ENCODE measurements around the gene UNC50. TPM values are rescaled to one million over a fixed set of nuclear protein-coding genes. Genes with fewer than 3 reads are reported as not detected.
A peak's percentile ranks its signal among the peaks of the same experiment; 100 is the strongest.

Gene UNC50
- total and polyA plus RNA-seq, 4 donors: 33.7 to 62.5 (median 39.7) TPM

DNA sequence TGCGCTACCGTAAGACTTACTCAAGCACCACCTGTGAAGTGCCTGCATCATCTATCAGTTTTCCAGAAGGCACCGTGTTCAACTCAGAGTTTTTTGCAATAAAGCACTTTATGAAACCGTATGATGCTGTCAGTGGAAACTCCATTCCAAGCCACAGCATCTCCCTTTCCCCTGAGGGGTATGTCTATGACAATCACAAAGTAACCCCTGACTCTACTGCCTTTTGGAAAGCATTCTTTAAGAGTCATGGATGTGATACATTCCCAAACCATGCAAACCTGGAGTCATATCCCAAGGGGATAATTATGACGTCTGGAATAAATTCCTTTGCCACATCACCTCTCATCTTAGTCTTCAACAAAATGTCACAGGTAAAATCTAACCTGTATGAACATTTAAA lies 39.2 kb downstream of the UNC50 start:
- Histone ChIP-seq H3K27me3 (ENCODE audit: control insufficient read depth in 1 of 2, insufficient read depth in 2 of 2, low read length in 1 of 2) (no peaks in the 10 kb centered on the region), H3K4me3 (ENCODE audit: low read length in 2 of 2) (no peak overlapping the region), H3K27ac (ENCODE audit: low read depth in 1 of 2, low read length in 2 of 2) (no peak overlapping the region), H3K36me3 (ENCODE audit: control insufficient read depth in 1 of 2, insufficient read depth in 2 of 2, low read length in 1 of 2) (no peaks in the 10 kb centered on the region), H3K4me1 (ENCODE audit: control insufficient read depth in 1 of 2, insufficient read depth in 2 of 2, low read length in 2 of 2) (no peaks in the 10 kb centered on the region), H3K9me3 (ENCODE audit: control insufficient read depth, low read length) (no peaks in the 10 kb centered on the region)
- 67 to 73% methylated on average over 5 of the region's 5 CpGs for WGBS, 2 donors
- intact Hi-C loops (cut with DNase I): loop anchor here in 1 of 2 donors (2.0 kb wide), 1 partner anchor 115 kb away; no protein-coding TSS in a partner anchor
- ATAC-seq (ENCODE audit: low FRiP score): no peak
- no peak for DNase-seq

DNA sequence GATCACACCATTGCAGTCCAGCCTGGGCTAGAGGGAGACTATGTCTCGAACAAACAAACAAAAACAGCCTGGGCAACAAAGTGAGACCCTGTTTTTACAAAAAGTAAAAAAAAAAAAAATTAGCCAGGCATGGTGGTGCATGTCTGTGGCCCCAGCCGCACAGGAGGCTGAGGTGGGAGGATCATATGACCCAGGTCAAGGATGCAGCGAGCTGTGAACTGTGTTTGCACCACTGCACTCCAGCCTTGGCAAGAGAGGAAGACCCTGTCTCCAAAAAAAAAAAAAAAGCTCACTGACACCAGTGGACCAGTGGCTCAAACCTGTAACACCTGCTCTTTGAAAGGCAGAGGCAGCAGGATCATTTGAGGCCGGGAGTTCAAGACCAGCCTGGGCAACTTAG lies 40.1 kb downstream of the UNC50 start:
- H3K4me3 ChIP-seq (ENCODE audit: low read length in 2 of 2): no peak overlapping the region
- H3K36me3 ChIP-seq (ENCODE audit: control insufficient read depth in 1 of 2, insufficient read depth in 2 of 2, low read length in 1 of 2): no peaks in the 10 kb centered on the region
- ATAC-seq (ENCODE audit: low FRiP score) (no peak), DNase-seq (no peak)
- WGBS, 2 donors: 91 to 94% methylated on average over 4 of the region's 4 CpGs
- no peaks in the 10 kb centered on the region for H3K4me1 ChIP-seq (ENCODE audit: control insufficient read depth in 1 of 2, insufficient read depth in 2 of 2, low read length in 2 of 2)
- H3K27me3 ChIP-seq (ENCODE audit: control insufficient read depth in 1 of 2, insufficient read depth in 2 of 2, low read length in 1 of 2): no peaks in the 10 kb centered on the region
- intact Hi-C loops (cut with DNase I): loop anchor here in 1 of 2 donors (2.0 kb wide), 1 partner anchor 114 kb away; no protein-coding TSS in a partner anchor
- no peak overlapping the region for H3K27ac ChIP-seq (ENCODE audit: low read depth in 1 of 2, low read length in 2 of 2)
- no peaks in the 10 kb centered on the region for H3K9me3 ChIP-seq (ENCODE audit: control insufficient read depth, low read length)

DNA sequence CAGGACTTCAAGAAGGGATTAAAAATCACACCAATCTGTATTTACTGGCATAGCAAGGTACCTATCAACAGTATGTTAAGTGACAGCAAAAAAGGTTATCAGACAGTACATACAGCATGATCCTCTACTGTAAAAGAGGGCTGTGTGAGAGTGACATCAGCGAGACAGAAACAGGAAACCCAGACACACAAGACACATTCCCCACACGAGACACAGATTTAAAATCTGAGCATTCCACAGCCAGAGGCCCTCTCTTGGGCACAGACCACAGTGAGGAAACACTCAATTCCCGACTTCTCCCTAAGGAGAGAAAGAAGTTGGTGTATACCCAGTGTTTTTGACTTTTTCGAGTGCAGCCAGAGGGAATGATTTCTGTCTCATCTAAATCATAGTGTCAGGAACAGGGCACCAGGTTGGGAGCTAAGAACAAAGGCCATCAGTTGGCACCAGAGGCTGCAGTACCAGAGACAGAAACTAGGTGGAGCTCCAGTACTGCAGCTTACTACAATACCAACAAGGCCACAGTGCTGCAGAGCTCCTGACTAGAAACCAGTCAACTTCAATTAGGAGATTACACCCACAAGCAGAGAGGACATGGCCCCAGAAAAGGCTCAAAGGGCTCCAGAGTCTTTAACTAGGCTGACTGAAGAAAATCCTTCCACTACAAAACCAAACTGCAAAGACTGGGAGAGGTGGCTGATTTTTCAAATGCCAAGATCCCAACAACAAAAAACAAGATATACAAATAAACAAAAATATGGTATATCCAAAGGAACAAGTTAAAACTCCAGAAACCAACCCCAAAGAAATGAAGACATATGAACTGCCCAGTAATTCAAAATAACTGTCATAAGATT lies 41.0 kb downstream of the UNC50 start:
- Histone ChIP-seq H3K4me3 (ENCODE audit: low read length in 2 of 2) (no peak overlapping the region), H3K27ac (ENCODE audit: low read depth in 1 of 2, low read length in 2 of 2) (no peak overlapping the region), H3K36me3 (ENCODE audit: control insufficient read depth in 1 of 2, insufficient read depth in 2 of 2, low read length in 1 of 2) (no peaks in the 10 kb centered on the region), H3K4me1 (ENCODE audit: control insufficient read depth in 1 of 2, insufficient read depth in 2 of 2, low read length in 2 of 2) (no peaks in the 10 kb centered on the region), H3K9me3 (ENCODE audit: control insufficient read depth, low read length) (no peaks in the 10 kb centered on the region), H3K27me3 (ENCODE audit: control insufficient read depth in 1 of 2, insufficient read depth in 2 of 2, low read length in 1 of 2) (no peaks in the 10 kb centered on the region)
- WGBS, 2 donors: 18 to 26% methylated on average over 4 of the region's 4 CpGs
- intact Hi-C loops (cut with DNase I): loop anchor here (1.0 to 2.0 kb wide), 3 partner anchors 113 to 188 kb away; no protein-coding TSS in a partner anchor
- DNase-seq (peak; percentile 74 to 81), ATAC-seq (ENCODE audit: low FRiP score) (peak; percentile 93)

DNA sequence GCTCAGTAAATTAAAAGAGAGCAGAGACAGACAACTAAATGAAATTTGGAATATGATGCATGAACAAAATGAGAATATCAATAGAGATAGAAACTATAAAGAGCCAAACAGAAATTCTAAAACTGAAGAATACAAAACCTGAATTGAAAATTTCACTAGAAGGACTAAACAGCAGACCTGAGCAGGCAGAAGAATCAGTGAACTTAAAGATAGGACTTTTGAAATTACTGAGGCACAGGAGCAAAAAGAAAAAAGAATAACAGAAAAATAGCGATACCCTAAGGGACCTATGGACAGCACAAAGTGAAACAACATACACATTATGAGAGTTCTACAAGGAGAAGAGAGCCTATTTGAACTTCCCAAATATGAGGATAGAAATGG lies 41.6 kb downstream of the UNC50 start:
- intact Hi-C loops (cut with DNase I): loop anchor here (1.0 to 2.0 kb wide), 3 partner anchors 113 to 187 kb away; no protein-coding TSS in a partner anchor
- Histone ChIP-seq H3K4me1 (ENCODE audit: control insufficient read depth in 1 of 2, insufficient read depth in 2 of 2, low read length in 2 of 2) (no peaks in the 10 kb centered on the region), H3K27ac (ENCODE audit: low read depth in 1 of 2, low read length in 2 of 2) (no peak overlapping the region), H3K27me3 (ENCODE audit: control insufficient read depth in 1 of 2, insufficient read depth in 2 of 2, low read length in 1 of 2) (no peaks in the 10 kb centered on the region), H3K4me3 (ENCODE audit: low read length in 2 of 2) (no peak overlapping the region), H3K9me3 (ENCODE audit: control insufficient read depth, low read length) (no peaks in the 10 kb centered on the region), H3K36me3 (ENCODE audit: control insufficient read depth in 1 of 2, insufficient read depth in 2 of 2, low read length in 1 of 2) (no peaks in the 10 kb centered on the region)
- 92 to 95% methylated on average over 1 of the region's 1 CpG for WGBS, 2 donors
- ATAC-seq (ENCODE audit: low FRiP score) (no peak), DNase-seq (no peak)

DNA sequence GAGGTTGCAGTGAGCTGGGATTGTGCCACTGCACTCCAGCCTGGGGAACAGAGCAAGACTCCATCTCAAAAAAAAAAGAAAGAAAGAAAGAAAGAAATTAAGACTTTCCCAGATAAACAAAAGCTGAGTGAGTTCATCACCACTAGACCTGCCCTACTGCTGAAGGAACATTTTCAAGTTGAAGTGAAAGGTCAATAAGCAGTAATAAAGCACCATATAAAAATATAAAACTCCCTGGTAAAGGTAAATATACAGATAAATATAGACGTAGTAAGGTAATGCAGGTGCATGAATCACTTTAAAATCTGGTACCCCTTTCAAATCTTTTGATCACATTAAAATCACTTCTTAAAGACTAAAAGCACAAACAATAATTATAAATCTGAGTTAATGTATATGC lies 42.6 kb downstream of the UNC50 start:
- 91 to 95% methylated on average over 1 of the region's 1 CpG for WGBS, 2 donors
- intact Hi-C loops (cut with DNase I): no loop called here
- no peak for DNase-seq

DNA sequence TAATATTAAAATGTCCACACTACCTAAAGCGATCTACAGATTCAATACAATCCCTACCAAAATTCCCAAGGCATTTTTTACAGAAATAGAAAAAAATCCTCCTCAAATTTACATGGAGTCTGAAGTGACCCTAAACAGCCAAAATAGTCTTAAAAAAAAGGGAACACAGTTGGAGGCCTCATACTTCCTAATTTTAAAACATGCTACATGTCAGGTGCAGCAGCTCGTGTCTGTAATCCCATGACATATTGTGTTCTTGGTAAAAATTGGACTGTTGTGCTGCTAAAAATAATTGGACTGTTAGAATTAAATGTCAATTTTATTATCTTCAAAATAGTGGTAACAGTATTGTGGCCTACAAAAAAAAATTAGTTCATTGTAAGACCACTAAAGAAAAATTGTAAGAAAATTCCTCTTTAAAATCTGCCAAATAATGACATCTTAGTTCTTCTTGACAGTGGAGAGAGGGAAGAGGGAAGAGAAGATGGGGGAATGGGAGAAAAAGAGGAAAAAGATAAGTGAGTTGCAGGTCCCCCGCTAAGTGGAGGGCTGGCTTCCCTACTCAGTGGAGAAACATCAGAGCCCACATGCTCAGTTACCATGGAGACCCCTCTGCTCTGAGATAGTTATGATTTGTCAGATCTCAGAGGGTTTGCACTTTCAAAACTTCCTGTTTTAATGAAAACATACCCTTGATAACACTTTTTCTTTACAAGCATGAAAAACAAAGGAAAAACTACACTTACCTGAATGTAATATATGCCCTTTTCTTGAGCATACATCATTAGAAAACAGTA lies 46.5 kb downstream of the UNC50 start:
- no peak overlapping the region for H3K27ac ChIP-seq (ENCODE audit: low read depth in 1 of 2, low read length in 2 of 2)
- H3K9me3 ChIP-seq (ENCODE audit: control insufficient read depth, low read length): no peaks in the 10 kb centered on the region
- ATAC-seq (ENCODE audit: low FRiP score) (no peak), DNase-seq (no peak)
- intact Hi-C loops (cut with DNase I): no loop called here
- no peaks in the 10 kb centered on the region for H3K36me3 ChIP-seq (ENCODE audit: control insufficient read depth in 1 of 2, insufficient read depth in 2 of 2, low read length in 1 of 2)
- no peaks in the 10 kb centered on the region for H3K4me1 ChIP-seq (ENCODE audit: control insufficient read depth in 1 of 2, insufficient read depth in 2 of 2, low read length in 2 of 2)
- H3K4me3 ChIP-seq (ENCODE audit: low read length in 2 of 2): no peak overlapping the region
- no peaks in the 10 kb centered on the region for H3K27me3 ChIP-seq (ENCODE audit: control insufficient read depth in 1 of 2, insufficient read depth in 2 of 2, low read length in 1 of 2)
- 91 to 93% methylated on average over 3 of the region's 3 CpGs for WGBS, 2 donors

More for the DNA sequence above, 42.6 kb downstream of the UNC50 start:
- Histone ChIP-seq H3K36me3 (ENCODE audit: control insufficient read depth in 1 of 2, insufficient read depth in 2 of 2, low read length in 1 of 2) (no peaks in the 10 kb centered on the region), H3K4me1 (ENCODE audit: control insufficient read depth in 1 of 2, insufficient read depth in 2 of 2, low read length in 2 of 2) (no peaks in the 10 kb centered on the region), H3K9me3 (ENCODE audit: control insufficient read depth, low read length) (no peaks in the 10 kb centered on the region), H3K27me3 (ENCODE audit: control insufficient read depth in 1 of 2, insufficient read depth in 2 of 2, low read length in 1 of 2) (no peaks in the 10 kb centered on the region), H3K27ac (ENCODE audit: low read depth in 1 of 2, low read length in 2 of 2) (no peak overlapping the region), H3K4me3 (ENCODE audit: low read length in 2 of 2) (no peak overlapping the region)
- no peak for ATAC-seq (ENCODE audit: low FRiP score)

DNA sequence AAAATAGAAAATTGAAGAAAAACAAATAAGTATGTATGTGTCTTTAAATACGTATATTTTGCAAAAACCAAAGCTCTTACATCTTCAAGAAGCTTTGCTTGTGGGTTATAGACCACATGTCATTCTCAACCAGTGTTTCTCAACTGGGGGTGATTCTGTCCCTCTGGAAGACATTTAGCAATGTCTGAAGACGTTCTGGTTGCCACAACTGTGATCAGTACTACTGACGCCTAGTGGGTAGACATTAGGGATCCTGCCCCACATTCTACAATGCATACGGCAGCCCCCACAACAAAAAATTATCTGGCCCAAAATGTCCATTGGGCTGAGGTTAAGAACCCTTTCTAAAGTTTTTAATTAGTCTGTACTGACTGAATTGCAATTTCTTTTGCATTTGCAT lies 48.4 kb downstream of the UNC50 start:
- intact Hi-C loops (cut with DNase I): no loop called here

DNA sequence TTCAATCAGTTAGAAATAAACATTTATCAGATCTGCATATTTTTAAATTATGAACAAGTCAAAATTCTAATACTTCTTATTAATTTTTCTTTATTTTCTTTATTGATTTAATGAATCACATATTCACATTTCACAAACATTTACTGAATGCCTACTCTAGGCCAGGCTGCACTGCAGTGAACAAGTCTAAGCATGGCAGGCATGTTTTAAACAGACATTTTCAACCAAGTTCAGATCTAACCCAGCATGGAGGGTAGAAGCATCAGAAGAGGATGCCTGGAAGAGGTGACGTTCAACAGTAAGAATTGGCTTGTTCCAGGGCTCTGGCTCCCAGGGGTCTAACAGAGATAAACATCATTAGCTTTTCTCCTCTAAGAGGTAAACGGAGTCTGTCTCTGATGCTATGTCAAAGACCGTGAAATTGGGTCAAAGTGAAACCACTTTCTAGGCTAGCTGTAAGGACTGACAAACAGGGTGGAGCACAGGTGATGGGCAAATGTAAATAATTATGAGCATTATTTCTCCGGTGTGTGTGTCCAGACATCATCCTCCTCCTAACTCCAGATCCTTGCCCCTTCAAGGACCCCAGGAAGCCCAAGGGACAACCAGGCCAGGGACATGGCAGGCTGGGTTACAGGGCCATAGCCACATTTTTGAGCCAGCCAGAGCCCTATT lies 50.6 kb downstream of the UNC50 start:
- Histone ChIP-seq H3K36me3 (ENCODE audit: control insufficient read depth in 1 of 2, insufficient read depth in 2 of 2, low read length in 1 of 2) (no peaks in the 10 kb centered on the region), H3K27me3 (ENCODE audit: control insufficient read depth in 1 of 2, insufficient read depth in 2 of 2, low read length in 1 of 2) (no peaks in the 10 kb centered on the region), H3K4me1 (ENCODE audit: control insufficient read depth in 1 of 2, insufficient read depth in 2 of 2, low read length in 2 of 2) (no peaks in the 10 kb centered on the region), H3K4me3 (ENCODE audit: low read length in 2 of 2) (no peak overlapping the region), H3K9me3 (ENCODE audit: control insufficient read depth, low read length) (no peaks in the 10 kb centered on the region), H3K27ac (ENCODE audit: low read depth in 1 of 2, low read length in 2 of 2) (no peak overlapping the region)
- intact Hi-C loops (cut with DNase I): no loop called here
- WGBS, 2 donors: 96 to 97% methylated on average over 4 of the region's 4 CpGs
- ATAC-seq (ENCODE audit: low FRiP score): no peak
- DNase-seq: no peak

More for the DNA sequence above, 48.4 kb downstream of the UNC50 start:
- Histone ChIP-seq H3K4me3 (ENCODE audit: low read length in 2 of 2) (no peak overlapping the region), H3K36me3 (ENCODE audit: control insufficient read depth in 1 of 2, insufficient read depth in 2 of 2, low read length in 1 of 2) (no peaks in the 10 kb centered on the region), H3K4me1 (ENCODE audit: control insufficient read depth in 1 of 2, insufficient read depth in 2 of 2, low read length in 2 of 2) (no peaks in the 10 kb centered on the region), H3K27me3 (ENCODE audit: control insufficient read depth in 1 of 2, insufficient read depth in 2 of 2, low read length in 1 of 2) (no peaks in the 10 kb centered on the region), H3K27ac (ENCODE audit: low read depth in 1 of 2, low read length in 2 of 2) (no peak overlapping the region), H3K9me3 (ENCODE audit: control insufficient read depth, low read length) (no peaks in the 10 kb centered on the region)
- 90 to 92% methylated on average over 4 of the region's 4 CpGs for WGBS, 2 donors
- no peak for ATAC-seq (ENCODE audit: low FRiP score)
- no peak for DNase-seq

All from aorta (tissue), 5 donors.